HG03108 (cell line): ENCODE measurements around the gene AGXT.

Source experiments
- ATAC-seq: cut with Tn5 transposase; IDR thresholded peaks from one replicate; pipeline ENCODE4 v1.9.1; 2021; ENCODE audit warnings: moderate library complexity; ENCODE audit not compliant: unreplicated experiment

Gene AGXT

GRCh38 chr2:240865391-240865790 lies 3.2 kb upstream of the AGXT start:
- no peak for ATAC-seq

- no peak for ATAC-seq
Observed at GRCh38 chr2:240869109-240869955, 708 bp downstream of the AGXT start.

DNA sequence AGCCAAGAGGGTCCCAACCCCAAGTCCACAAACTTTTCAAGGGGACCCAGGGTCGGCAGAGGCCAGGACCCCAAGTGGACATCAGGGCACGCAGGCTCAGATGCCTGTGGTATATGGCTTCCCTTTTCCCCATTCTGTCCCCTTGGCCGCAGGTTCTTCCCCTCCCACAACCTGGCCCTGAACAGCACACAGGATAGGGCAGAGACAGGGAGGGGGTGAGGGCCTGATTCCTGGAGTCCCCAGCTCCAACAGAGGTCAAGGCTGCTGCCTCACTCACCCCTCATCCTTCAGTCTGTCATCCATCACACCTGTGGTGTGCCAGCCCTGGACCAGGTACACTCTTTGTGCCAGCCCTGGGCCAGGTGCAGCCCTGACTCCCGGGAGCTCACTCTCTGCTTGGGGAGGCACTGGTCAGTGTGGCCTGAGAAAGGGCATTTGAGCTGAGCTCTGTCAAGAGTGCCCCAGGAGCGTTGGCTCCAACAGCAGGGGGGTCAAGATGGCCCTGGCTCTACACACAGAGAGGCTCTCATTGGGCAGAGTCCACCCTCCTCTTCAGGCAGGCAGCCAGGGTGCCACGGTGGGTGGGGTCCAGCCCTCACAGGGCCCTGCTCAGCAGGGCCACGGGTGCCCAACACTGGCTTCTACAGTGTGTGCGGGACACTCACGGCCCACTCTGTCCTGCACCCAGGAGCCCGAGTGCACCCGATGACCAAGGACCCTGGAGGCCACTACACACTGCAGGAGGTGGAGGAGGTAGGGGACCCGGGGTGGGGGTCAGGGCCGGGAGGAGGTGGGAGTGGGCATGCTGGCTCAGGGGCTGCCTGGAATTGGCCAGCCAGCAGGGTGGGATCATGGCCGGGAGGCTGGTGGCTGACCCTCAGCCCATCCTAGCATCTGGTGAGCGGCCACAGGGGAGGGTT lies 1.6 kb downstream of the AGXT start:
- no peak for ATAC-seq

DNA sequence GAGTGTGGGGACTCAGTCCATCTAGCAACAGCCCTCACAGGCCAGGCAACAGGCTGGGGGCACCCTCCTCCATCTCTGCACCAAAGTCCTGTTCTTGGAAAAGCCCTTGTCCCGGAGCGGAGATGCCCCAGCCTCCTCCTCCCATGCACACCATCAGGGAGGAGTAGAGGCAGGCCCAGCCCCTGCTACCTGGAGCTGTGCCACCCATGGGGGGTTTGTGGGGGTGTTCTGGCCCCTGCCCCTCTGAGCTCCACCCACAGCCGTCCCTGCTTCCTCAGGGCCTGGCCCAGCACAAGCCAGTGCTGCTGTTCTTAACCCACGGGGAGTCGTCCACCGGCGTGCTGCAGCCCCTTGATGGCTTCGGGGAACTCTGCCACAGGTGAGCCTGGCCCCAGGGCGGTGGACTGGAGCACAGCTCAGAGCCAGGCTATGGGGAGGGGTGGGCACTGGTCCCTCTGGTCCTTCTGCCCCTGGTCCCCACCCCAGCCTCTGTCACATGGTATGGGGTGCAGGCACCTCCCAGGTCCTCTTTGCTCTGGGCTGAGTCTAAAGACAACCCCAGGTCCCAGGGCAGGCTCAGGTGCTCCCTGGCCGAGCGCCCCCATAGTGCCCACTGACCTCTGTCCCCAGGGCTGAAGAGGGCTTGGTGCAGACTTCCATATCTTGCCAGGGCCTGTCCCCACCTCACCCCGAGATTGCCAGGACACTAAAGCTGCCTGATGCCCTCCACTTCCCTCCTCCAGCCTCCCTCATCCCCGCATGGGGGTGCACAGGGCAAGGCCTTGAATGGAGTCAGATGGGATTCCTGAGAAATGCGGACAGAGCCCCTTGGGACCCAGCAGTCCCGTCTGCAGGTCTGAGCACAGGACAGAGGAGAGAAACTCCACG lies 2.7 kb downstream of the AGXT start:
- ATAC-seq = no peak

- ATAC-seq = no peak
Observed at GRCh38 chr2:240872317-240873097, 3.9 kb downstream of the AGXT start.

DNA sequence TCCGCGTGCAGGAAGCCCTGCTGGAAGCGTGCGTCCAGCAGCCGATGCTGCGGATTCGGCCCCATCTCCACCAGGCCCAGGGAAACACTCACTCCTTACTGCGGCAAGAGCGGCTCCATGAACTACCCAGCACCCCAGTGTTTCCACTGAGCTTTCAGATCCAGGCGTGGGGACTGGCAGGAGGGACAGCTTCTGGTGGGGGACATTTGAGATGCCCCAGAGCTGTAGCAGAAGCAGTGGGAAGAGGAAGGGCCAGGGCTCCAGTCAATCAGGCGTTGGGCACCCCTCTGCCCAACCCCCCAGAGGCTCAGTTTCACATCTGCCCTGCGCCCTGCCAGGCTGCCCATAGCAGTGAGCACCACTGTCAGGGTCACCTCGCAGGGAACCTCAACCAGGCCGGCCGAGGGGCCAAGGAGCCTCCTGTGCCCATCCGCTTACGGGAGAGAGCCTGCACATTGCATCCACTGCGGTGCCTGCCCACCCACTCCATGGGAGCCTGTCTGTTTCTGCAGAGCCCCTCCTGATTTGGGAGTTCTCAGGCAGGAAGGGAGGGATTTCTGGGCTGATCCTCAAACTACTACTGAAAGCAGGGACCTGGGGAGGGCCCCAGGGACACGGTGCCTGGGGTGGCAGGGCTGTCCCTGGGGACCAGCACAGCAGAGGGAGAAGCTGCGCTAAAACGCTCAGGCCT lies 4.6 kb downstream of the AGXT start:
- ATAC-seq = no peak

DNA sequence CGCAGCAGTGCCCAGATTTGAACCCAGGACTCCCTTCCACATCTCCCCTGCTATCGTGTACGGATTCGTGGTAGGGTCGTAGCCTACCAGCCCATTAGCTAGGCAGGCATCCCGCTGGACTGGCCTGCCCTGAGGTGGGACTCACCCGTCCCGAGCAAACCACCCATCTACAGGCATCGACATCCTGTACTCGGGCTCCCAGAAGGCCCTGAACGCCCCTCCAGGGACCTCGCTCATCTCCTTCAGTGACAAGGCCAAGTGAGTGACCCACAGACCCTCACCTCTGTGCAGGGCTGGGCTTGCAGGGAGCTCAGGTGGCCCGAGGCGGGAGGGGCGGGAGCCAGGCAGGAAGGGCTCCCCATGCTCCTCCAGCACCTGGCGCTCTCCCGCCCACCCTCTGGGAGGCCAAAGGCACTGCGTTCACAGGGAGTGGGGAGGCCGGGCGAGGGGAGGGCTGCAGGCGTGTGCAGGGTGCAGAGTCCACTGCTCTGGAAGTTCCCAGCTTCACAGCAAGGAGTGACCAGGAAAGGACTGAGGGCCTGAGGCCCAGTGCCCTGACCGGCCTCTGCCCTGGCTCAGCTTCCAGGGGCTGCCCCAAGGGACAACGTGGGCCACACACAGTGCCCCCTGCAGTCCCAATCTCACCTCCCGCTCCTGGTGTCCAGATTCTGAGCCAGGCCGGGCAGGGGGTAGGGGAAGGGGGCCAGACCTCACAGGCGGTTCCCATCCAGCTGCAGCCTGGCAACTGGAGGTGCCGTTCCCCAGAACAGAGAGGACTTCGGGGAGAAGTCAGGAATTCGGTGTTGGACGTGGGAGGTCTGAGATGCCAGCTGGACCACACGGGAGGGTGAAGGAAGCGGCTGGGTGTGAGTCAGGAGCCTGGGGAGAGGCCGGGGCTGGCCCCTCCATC lies 5.4 kb downstream of the AGXT start:
- ATAC-seq = no peak

DNA sequence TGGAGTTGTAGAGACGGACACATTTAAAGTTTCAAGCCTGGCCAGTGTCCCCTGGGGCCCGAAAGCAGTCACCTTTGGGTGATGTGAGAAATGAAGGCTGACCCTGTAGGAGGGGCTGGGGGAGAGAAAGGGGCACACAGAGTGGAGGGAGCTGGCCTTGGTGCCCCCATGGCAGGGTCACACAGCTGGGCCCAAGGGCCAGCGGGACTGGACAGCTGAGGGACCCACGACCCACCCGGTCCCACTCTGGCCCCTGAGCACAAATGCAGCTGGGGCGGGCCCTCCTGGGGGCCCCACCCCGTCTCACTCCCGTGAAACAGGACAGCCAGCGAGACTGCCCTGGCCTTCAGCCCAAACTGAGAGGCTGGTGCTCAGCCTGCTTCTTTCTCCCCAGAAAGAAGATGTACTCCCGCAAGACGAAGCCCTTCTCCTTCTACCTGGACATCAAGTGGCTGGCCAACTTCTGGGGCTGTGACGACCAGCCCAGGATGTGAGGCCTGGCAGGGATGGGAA lies 6.1 kb downstream of the AGXT start:
- ATAC-seq = no peak

- ATAC-seq = no peak
Observed at GRCh38 chr2:240875228-240876034, 6.8 kb downstream of the AGXT start.

DNA sequence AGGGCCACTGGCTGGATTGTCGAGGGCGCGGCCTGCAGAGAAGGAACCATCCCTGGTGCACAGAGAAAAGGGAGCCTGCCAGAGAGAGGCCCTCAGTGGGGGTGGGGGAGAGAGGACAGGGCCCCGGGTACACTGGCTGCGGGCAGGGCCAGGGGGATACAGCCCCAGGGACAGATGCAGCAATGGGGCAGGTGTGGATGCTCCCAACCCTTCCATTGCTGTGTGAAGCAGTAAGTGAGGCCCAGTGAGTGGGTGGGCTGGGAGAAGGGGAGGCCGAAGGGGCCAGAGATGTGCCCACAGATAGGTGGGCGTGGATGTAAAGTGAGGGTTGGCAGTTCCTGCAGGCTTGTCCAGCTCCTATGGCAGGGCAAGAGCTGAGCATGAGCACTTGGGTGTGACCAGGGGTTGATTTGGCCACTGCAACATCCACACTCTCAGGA lies 7.4 kb downstream of the AGXT start:
- ATAC-seq = no peak

GRCh38 chr2:240876475-240877251 lies 8.0 kb downstream of the AGXT start:
- no peak for ATAC-seq

GRCh38 chr2:240877460-240878340 lies 9.1 kb downstream of the AGXT start:
- no peak for ATAC-seq

- no peak for ATAC-seq
Observed at GRCh38 chr2:240878341-240878936, 9.8 kb downstream of the AGXT start.

- ATAC-seq = no peak
Observed at GRCh38 chr2:240879105-240879504, 10.5 kb downstream of the AGXT start.

DNA sequence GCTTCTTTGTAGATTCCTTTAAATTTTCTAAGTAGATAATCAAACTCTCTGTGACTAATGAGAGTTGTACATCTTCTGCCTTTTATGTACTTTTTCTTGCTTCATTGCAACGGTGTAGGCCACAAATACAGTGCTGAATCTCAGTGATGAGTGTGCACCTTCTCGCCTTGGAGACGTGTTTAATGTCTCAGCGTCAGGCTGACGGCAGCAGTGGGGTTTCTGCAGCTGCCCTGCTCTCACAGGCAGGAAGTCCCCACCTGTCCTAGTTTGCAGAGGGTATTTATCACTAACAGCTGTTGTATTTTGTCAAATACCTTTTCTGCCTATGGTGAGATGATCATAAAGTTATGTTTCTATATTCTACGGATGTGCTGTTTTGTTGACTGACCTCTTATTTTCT lies 13.3 kb downstream of the AGXT start:
- no peak for ATAC-seq
